COLO829 (cell line): Measurements from ENCODE around the gene MRPS16.
A peak's percentile ranks its signal among the peaks of the same experiment; 100 is the strongest.
"Not testable (repeated sequence)": the region's sequence is repeated elsewhere in the genome, so short reads cannot be mapped to it uniquely, and the experiment has no call there.

ENCODE experiments used
- DNase-seq: peaks from one replicate; pipeline ENCODE4 v3.0.0; 2012; ENCODE audit warnings: low spot score

Gene MRPS16

GRCh38 chr10:73252445-73253224 lies at the start of gene MRPS16:
TSS of gene MRPS16 (minus strand) at chr10:73252644. CDS start at chr10:73252482, 162 bp downstream.
- DNase-seq: peak; percentile 80

DNA sequence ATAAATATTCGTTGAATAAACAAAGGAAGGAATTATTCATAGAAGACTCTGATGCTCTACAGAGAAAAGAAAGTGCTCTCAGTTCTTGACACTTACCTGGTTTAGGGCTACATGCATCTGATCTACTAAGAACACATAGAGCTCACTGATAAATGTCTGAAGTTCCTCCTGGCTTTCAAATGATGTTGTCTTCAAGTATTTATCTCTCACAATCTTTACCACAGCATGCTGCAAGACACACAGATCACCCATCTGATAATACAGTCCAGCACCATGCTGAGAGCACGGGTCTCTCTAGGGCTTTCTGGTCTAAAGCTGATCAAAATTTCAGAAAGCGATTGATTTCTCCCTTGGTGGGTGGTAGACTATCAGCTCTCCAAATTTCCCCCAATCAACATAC lies 44.5 kb upstream of the MRPS16 start:
- DNase-seq: no peak

GRCh38 chr10:73293461-73293860 lies 41.0 kb upstream of the MRPS16 start:
- no peak for DNase-seq

DNA sequence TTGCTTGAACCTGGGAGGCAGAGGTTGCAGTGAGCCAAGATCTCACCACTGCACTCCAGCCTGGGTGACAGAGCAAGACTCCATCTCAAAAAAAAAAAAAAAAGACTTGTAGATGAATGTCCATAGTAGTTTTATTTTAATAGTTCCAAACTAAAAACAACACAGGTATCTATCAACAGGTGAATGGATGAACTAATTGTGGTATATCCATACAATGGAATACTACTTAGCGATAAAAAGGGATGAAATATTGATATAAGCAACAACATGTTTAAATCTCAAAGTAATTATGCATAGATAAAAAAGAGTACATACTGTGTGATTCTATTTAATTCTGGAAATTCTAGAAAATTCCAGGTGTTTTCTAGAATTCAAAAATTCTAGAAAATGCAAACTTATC lies 37.5 kb upstream of the MRPS16 start:
- no peak for DNase-seq

- DNase-seq: no peak
These were observed 35.0 kb upstream of the MRPS16 start for GRCh38 chr10:73287441-73287840.

DNA sequence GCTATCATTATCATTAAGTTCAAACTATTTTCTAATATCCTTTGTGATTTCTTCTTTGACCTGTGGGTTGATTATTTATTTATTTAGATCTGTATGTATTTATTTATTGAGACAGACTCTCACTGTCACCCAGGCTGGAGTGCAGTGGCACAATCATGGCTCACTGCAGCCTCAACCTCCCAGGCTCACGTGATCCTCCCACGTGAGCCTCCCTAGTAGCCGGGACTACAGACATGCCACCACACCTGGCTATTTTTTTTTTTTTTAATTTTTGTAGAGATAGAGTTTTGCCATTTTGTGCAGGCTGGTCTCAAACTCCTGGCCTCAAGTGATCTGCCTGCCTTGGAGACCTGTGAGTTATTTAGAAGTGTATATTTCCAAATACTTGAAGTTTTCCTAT lies 28.7 kb upstream of the MRPS16 start:
- DNase-seq: no peak

GRCh38 chr10:73264423-73264822 lies 12.0 kb upstream of the MRPS16 start:
- DNase-seq: no peak

GRCh38 chr10:73263693-73264347 lies 11.4 kb upstream of the MRPS16 start:
- no peak for DNase-seq

DNA sequence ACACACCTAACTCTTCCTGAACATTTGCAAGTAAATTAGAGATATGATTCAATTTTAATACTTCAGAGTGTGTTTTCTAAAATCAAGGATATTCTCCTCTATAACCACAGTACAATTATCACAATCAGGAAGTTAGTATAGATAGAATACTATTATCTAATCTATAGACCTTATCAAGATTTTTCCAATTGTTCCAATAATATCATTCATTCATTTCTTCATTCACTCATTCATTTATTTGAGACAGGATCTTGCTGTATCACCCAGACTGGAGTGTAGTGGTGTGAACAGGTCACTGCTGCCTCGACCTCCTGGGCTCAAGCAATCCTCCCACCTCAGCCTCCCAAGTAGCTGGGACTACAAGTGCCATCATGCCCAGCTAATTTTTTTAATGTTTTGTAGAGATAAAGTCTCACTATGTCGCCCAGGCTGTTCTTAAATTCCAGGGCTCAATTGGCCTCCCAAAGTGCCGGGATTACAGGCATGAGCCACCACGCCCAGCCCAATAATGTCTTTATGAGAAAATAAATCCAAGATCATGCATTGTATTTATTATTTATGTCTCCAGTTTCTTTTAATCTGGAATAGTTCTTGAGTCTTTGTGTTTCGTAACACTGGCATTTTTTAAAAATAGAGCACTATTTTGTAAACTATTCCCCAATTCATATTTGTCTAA lies 10.6 kb upstream of the MRPS16 start:
- no peak for DNase-seq

- peak; percentile 30 for DNase-seq
These were observed 9.8 kb upstream of the MRPS16 start for GRCh38 chr10:73262105-73262730.

DNA sequence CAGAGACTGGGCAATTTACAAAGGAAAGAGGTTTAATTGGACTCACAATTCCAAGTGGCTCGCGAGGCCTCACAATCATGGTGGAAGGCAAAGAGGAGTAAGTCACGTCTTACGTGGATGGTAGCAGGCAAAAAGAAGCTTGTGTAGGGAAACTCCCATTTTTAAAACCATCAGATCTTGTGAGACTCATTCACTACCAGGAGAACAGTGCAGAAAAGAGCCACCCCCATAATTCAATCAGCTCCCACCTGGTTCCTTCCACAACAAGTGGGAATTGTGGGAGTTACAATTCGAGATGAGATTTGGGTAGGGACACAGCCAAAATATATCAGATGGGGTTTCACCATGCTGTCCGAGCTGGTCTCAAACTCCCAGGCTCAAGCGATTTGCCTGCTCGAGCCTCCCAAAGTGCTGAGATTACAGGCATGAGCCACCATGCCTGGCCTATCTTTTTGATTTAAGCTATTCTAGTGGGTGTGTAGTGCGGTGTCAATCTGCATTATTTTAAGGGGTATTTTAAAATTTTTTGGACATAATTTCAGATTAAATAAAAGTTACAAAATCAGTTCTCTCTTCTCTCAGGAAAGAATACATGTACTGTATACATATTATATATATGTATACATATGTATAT lies 9.0 kb upstream of the MRPS16 start:
- no peak for DNase-seq

- not testable (repeated sequence) for DNase-seq
These were observed 6.2 kb upstream of the MRPS16 start for GRCh38 chr10:73258612-73259011.

- DNase-seq: no peak
These were observed 746 bp upstream of the MRPS16 start for GRCh38 chr10:73253225-73253555.

DNA sequence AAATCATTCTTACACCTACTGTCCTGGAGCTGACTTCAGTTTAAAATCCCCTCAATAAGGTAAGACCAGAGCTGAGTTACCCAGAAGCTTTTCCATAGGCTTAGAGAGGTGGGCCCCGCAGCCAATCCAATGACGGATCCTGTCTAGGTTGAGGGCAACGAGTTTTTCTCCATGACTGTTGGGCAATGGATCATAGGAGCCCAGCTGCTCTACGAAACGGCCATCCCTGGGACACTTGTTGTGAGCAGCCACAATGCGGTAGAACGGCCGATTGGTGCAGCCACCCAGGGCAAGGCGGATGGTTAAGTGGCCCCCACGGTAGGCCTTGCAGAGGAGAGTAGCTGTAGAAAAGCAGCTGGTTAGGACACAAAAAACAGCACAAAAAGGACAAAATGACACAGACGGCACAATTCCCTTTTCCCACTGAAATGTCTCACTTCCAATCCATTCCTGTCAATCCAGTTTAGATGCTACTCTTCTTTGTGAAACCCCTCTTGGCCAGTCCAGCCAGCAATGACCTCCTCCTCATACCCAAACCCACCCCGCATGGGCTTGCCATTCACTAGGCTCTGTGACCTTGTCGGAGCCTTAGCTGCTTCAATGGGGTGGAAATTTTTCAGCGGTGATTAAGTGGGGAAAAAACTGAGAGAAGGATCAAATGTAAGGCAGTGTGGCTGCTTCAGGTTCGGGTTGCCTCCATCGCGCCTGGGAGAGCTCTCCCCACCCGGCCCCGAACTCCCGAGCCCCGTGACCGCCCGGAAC lies 580 bp downstream of the MRPS16 start:
- no peak for DNase-seq

DNA sequence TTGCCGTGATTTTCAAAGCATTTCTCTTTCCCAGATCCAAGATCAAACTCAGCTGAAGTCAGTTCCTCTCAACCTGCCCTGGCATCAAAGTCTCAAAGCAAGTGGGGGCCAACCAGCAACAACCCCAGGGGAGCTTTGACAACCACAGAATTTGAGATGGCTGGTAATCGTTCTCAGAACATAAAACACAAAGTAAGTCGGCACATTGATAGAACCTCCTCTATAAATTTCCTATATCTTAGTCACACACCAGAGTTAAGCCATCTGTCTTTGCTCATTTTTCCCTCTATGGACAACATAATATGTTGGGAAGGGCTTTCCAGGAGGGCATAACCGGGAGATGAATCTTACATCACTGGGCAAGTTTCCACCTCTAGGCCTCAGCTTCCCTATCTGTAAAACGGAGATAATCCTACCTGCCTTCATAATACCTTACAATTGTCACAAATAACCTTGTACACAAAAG lies 4.2 kb downstream of the MRPS16 start:
- DNase-seq: no peak

DNA sequence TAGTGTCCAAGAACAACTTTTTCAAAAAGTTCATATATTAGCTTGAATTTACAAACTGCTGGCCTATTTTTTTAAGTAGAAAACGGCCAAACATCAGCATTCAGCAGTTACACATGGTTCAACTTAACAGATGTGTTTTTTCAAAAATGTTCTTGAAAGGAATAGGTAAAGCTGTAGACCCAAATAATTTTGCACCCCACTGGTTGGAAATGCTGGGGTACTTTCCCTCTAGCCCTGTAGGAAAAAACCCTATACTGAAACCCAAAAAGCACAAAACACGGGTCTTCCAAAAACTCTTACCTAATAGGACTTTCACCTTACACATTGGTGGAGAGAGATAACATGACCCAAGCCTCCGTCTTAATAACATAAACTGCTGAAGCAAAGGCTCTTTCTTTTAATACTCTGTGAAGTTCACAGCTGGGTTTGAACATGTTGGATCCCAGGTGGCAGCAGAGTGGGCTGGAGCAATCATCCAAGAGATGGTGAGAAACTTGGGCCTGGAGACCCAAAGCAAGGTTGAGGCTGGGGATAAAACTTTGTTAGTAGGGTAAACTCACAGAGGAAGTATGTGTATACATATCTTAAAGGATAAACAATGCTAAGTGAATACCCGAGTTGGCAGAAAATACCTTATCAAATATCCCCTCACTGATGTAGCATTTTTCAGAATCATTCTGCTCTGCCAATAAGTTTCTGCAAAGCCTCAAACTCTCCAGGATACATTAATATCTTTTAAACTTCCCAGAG lies 4.8 kb downstream of the MRPS16 start:
- no peak for DNase-seq

DNA sequence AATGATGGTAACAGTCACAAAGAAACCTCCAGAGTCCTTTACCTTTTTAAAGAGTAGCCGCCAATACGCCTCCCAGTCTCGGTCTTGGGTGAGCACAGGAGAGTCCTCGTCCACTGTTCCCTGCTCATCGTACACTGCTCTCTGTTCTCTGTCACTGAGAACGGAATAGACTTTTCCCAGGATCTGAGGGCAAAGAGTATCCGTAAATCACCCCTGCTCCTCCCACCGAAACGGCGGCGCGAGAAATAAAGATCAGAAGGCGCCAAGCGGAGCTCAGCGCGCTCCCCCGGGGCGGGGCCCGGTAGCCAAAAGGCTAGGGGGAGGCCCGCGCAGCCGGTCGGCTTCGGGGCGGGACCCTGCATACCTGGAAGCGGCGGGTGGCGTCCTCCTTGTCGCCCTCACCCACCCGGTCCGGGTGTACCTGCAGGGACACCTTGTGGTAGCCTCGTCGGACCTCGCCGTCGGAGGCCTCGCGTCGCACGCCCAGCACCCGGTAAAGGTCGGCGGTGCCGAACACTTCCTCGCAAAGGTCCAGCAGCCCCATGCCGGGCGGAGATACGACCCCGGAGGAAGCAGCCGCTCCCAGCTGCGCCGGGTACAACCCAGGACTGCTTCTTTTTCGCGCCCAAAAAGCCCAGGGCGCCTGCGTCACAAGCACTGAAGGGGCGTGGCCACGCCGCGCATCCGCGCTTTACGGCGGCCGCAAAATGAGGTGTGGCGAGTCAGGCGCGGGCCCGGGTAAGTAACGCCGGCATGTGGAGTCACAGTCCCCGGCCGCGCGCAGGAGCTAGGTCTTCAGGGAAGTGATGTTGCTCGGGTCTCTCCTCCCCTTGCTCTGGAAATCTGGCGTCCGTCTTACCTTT lies 5.6 kb downstream of the MRPS16 start, which contains the start of gene DNAJC9:
Gene DNAJC9 (minus strand): TSS at position 610 of the 863 bp plus-strand sequence. CDS start 66 bp downstream, at position 544.
- peak; percentile 81 for DNase-seq

GRCh38 chr10:73246322-73246645 lies 6.2 kb downstream of the MRPS16 start:
- no peak for DNase-seq

DNA sequence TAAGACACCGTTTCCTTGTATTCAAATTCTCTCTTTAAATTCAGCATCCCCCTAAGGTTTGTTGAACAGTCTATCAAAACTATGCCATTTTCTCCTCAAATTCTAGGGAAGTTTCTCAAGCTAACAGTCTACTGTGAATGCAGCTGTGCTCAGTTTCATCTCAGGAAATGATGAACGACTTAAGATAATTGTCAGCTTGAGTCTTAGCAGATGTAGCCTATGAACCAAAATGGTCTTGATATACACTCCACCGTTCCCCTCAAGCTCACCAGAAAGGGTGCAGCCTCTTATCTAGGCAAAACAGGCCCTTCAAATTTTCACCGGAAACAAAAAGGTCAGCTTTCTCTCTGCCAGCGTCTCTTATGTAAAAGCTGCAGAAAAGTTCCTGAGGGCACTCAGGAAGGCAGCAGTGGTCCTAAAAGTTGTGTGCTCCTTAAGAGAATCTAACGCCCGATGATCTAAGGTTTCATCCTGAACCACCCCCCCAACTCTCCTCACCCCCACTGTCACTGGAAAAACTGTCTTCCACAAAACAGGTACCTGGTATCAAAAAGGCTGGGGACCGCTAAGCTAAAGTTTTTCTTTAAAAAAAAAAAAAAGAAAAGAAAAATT lies 7.5 kb downstream of the MRPS16 start:
- DNase-seq: no peak
